NT2/D1 (cell line): ENCODE results near the gene SLC15A4.

Source experiments
- SUZ12 ChIP-seq: IDR thresholded peaks from 2 replicates; pipeline ENCODE4 v1.6.1; 2011; ENCODE audit not compliant: insufficient read length, insufficient read depth; ENCODE audit errors: extremely low read depth
- ZNF274 ChIP-seq: IDR thresholded peaks from 2 replicates; pipeline ENCODE4 v1.6.1; 2011; ENCODE audit warnings: mild to moderate bottlenecking, low read depth, low read length

DNA sequence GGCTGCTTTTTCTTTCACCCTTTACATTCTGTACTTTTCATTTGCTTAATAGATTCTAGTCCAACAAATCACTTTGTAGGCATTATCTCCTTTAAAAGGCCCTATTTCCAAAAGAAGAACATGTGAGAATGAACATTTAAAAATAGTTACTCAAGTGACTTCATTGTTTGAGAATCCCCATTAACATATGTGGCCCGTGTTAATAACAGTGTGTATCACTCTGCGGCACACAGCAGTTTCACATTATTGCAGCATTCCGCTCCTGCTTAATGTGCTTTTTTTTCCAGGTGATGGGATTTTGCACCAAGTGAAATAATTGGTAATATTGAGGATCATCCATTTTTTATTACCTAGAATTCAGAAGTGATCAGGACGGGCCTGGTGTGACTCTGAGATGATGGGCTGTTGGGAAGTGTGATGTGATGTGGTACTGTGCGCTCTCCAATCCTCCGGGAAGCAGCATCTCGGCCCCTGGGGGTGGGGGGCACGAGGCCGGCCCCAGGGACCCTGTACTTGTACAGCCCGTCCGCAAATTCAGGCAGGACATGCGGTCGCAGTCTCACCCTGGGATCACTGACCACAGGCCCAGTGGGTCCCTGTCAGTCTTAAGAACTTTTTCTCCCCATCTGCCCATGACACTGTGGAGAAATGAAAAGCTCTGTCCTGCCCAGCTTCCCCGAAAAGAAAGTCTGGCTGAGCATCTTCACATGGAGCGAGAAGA lies 32.9 kb downstream of the SLC15A4 start:
- TF ChIP-seq ZNF274 = no peak
- TF ChIP-seq SUZ12 = no peak
